Stimulated activated CD4-positive, alpha-beta T cell treated with anti-CD3 and anti-CD28 coated beads, TNF-alpha, amount 100 ng/mL, for 4 hours (primary cell): ENCODE data around the gene VDAC2.

Source experiments
- DNase-seq, 3 experiments: peaks; one replicate each; pipeline ENCODE4 v3.0.0-alpha.2; 2020; ENCODE audit warnings: low read depth in 3 of 3

Gene VDAC2

GRCh38 chr10:75253281-75254220 lies 43.0 kb downstream of the VDAC2 start:
- DNase-seq = no peak

- DNase-seq = no peak
These were observed 44.1 kb downstream of the VDAC2 start for GRCh38 chr10:75254739-75255138.

GRCh38 chr10:75260990-75261389 lies 50.4 kb downstream of the VDAC2 start:
- no peak for DNase-seq

GRCh38 chr10:75261813-75262705 lies 51.5 kb downstream of the VDAC2 start:
- DNase-seq = no peak

GRCh38 chr10:75263806-75264205 lies 53.2 kb downstream of the VDAC2 start:
- no peak for DNase-seq

- DNase-seq = no peak
These were observed 55.3 kb downstream of the VDAC2 start for GRCh38 chr10:75265856-75266255.

GRCh38 chr10:75266945-75267344 lies 56.3 kb downstream of the VDAC2 start:
- DNase-seq = no peak

- no peak for DNase-seq
These were observed 59.0 kb downstream of the VDAC2 start for GRCh38 chr10:75269605-75270004.

- DNase-seq = no peak
These were observed 61.5 kb downstream of the VDAC2 start for GRCh38 chr10:75272094-75272493.

- no peak for DNase-seq
These were observed 62.3 kb downstream of the VDAC2 start for GRCh38 chr10:75272896-75273295.

- no peak for DNase-seq
These were observed 65.7 kb downstream of the VDAC2 start for GRCh38 chr10:75276069-75276872.

- DNase-seq = no peak
These were observed 69.6 kb downstream of the VDAC2 start for GRCh38 chr10:75280236-75280635.
